Stomach (tissue), 9 donors: ENCODE measurements around the gene ZDBF2. TPM values are rescaled to one million over a fixed set of nuclear protein-coding genes. Genes with fewer than 3 reads are reported as not detected.
"Not testable (repeated sequence)": the region's sequence is repeated elsewhere in the genome, so short reads cannot be mapped to it uniquely, and the experiment has no call there.

Experiments used
- DNase-seq, 2 donors: peaks; one replicate each; pipeline versions ENCODE4 v3.0.0 to v3.0.0-alpha.2; 2013 to 2019
- H3K27ac ChIP-seq, 5 donors: fragments of 200-600 bp in 4 of 5; sonication (generic) in 4 of 5; one replicate each; pipeline ENCODE4 v1.5.1; 2013 to 2019; ENCODE audit warnings: mild to moderate bottlenecking in 1 of 5, moderate library complexity in 1 of 5
- H3K27me3 ChIP-seq, 3 donors: fragments of 200-600 bp; sonication (generic); one replicate each; pipeline ENCODE4 v1.5.1; 2017 to 2019; ENCODE audit warnings: mixed run types in 1 of 3
- H3K36me3 ChIP-seq, 4 donors: fragments of 200-600 bp; sonication (generic); 1 replicate in 3 of 4; 2 replicates in 1 of 4; pipeline ENCODE4 v1.5.1; 2016 to 2019
- H3K4me1 ChIP-seq, 4 donors: fragments of 200-600 bp; sonication (generic); one replicate each; pipeline ENCODE4 v1.5.1; 2016 to 2019
- H3K4me3 ChIP-seq, 4 donors: fragments of 200-600 bp; sonication (generic) in 3 of 4; one replicate each; pipeline ENCODE4 v1.5.1; 2016 to 2019; ENCODE audit warnings: mild to moderate bottlenecking in 1 of 4
- H3K9me3 ChIP-seq, 4 donors: fragments of 200-600 bp; sonication (generic); one replicate each; pipeline ENCODE4 v1.5.1; 2016 to 2019
- CTCF ChIP-seq, 7 experiments: fragments of 450-650 bp in 4 of 7; fragments of 200-600 bp in 3 of 7; sonication (generic) in 3 of 7; IDR thresholded peaks; one replicate each; pipeline ENCODE4 v1.5.1; 2016 to 2019; ENCODE audit warnings: antibody characterized with exemption in 7 of 7, control low read depth in 2 of 7, mild to moderate bottlenecking in 1 of 7
- EP300 ChIP-seq: sonication (generic); formaldehyde crosslinking; IDR thresholded peaks from one replicate; pipeline ENCODE4 v1.6.1; 2017; ENCODE audit warnings: antibody characterized with exemption
- POLR2A ChIP-seq, 4 donors: fragments of 450-650 bp; IDR thresholded peaks; one replicate each; pipeline ENCODE4 v1.6.1; 2016; ENCODE audit warnings: antibody characterized with exemption in 4 of 4, control low read depth in 2 of 4, mild to moderate bottlenecking in 1 of 4, moderate library complexity in 1 of 4
- POLR2AphosphoS5 ChIP-seq, 3 donors: sonication (generic); formaldehyde crosslinking; IDR thresholded peaks; one replicate each; pipeline ENCODE4 v1.6.1; 2016; ENCODE audit warnings: antibody characterized with exemption in 3 of 3
- WGBS, 5 donors: extraction: QIAGEN DNeasy Blood & Tissue Kit in 3 of 5; methylation state at CpG; one replicate each; pipeline versions ENCODE4 v1.1.5 to v1.1.7; 2013 to 2018; 5-methylcytosine and 5-hydroxymethylcytosine counted together
- intact Hi-C: fragments of 100-400 bp; cut with DNase I; formaldehyde crosslinking; loops from one replicate; pipeline ENCODE4 v1.15.1; 2023; ENCODE audit warnings: low total_unique reads
- polyA plus RNA-seq, 3 donors: library from polyadenylated mRNA; stranded (reverse); fragments of 200-250 nt; gene quantifications; one replicate each; pipeline ENCODE4 v1.2.3, GENCODE V29; 2013
- total RNA-seq, 5 donors: library from RNA; depleted of rRNA; stranded (reverse); fragments of >200 nt; gene quantifications; one replicate each; pipeline versions ENCODE4 v1.1.0 to v1.2.3, GENCODE V29; 2014 to 2016
- donor health status: healthy with polysubstance abuse.
- donor health status: Bipolar disorder and iron deficiency.
- donor health status: healthy.

ZDBF2 gene
- total and polyA plus RNA-seq, 8 donors = 0.93 to 38.5 (median 6.5) TPM

DNA sequence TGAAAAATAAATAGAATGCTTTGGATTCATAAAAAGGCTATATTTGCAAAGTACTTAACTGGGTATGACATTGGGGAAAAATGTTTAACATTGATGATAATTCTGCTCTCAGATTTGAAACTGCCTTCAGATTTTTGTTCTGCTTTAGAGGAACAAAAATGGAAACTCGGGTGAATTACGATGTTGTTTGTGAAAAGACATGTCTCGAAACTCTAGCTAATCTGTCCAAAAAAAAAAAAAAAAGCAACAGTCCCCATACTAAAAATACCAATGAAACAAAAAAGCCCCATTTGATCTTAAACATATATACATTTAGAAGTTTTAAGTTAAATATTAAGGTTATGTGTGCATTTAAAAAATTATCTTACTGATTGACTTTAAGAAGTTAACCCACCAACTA is 3.0 kb downstream of the ZDBF2 start:
- WGBS, 5 donors = 55 to 70% (median 56%) methylated on average over 3 of the region's 3 CpGs
- TF ChIP-seq POLR2AphosphoS5 (IDR thresholded peaks at IDR 0.05) = no peak
- TF ChIP-seq CTCF (IDR thresholded peaks at IDR 0.05) = no peak
- TF ChIP-seq EP300 = no peak
- TF ChIP-seq POLR2A (IDR thresholded peaks at IDR 0.05) = no peak

GRCh38 chr2:206282746-206283145 is 8.3 kb downstream of the ZDBF2 start:
- Histone ChIP-seq H3K9me3 (peaks cover 0 to 13% (median 11%) of the 10 kb centered on the region in 4 donors), H3K4me1 (no peaks in the 10 kb centered on the region), H3K4me3 (no peak overlapping the region), H3K36me3 (peaks cover 0 to 24% (median 18%) of the 10 kb centered on the region in 4 donors), H3K27ac (no peak overlapping the region), H3K27me3 (peaks cover 0 to 4% (median 0%) of the 10 kb centered on the region in 3 donors)
- no peak for DNase-seq
- 89 to 94% (median 90%) methylated on average over 8 of the region's 8 CpGs for WGBS, 5 donors
- TF ChIP-seq EP300 = no peak
- no peak for TF ChIP-seq POLR2A (IDR thresholded peaks at IDR 0.05)
- TF ChIP-seq POLR2AphosphoS5 (IDR thresholded peaks at IDR 0.05) = no peak
- intact Hi-C loops = no loop called here

More for the DNA sequence above, 3.0 kb downstream of the ZDBF2 start:
- Histone ChIP-seq H3K36me3 (peaks cover 0 to 5% (median 4%) of the 10 kb centered on the region in 4 donors), H3K9me3 (no peaks in the 10 kb centered on the region), H3K4me1 (peaks cover 0 to 25% (median 19%) of the 10 kb centered on the region in 4 donors), H3K27ac (no peak overlapping the region), H3K27me3 (peaks cover 0 to 55% (median 26%) of the 10 kb centered on the region in 3 donors), H3K4me3 (no peak overlapping the region)
- no peak for DNase-seq
- intact Hi-C loops = no loop called here

DNA sequence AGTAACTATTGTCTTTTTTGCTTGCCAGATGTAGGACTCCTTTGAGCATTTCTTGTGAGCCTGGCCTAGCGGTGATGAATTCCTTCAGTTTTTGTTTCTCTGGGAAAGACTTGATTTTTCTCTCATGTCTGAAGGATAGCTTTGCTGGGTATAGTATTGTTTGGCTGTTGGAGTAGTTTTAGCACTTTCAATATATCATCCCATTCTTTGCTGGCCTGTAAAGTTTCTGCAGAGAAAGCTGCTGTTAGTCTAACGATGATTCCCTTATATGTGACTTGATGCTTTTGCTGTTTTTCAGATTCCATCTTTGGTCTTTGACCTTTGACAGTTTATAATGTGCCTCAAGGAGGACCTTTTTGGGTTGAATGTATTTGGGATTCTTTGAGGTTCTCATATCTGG is 12.7 kb downstream of the ZDBF2 start:
- intact Hi-C loops = no loop called here
- Histone ChIP-seq H3K4me1 (no peaks in the 10 kb centered on the region), H3K36me3 (peaks cover 0 to 57% (median 33%) of the 10 kb centered on the region in 4 donors), H3K27me3 (peaks cover 0 to 6% (median 0%) of the 10 kb centered on the region in 3 donors), H3K9me3 (peaks cover 0 to 29% (median 16%) of the 10 kb centered on the region in 4 donors), H3K4me3 (no peak overlapping the region), H3K27ac (no peak overlapping the region)
- TF ChIP-seq POLR2A (IDR thresholded peaks at IDR 0.05) (no peak), POLR2AphosphoS5 (IDR thresholded peaks at IDR 0.05) (no peak)
- WGBS, 5 donors = 89 to 97% (median 94%) methylated on average over 2 of the region's 2 CpGs
- DNase-seq = no peak

GRCh38 chr2:206289391-206289790 is 14.9 kb downstream of the ZDBF2 start:
- peaks cover 0 to 29% (median 16%) of the 10 kb centered on the region in 4 donors for H3K9me3 ChIP-seq
- H3K4me1 ChIP-seq = no peaks in the 10 kb centered on the region
- intact Hi-C loops = no loop called here
- no peak overlapping the region for H3K4me3 ChIP-seq
- peaks cover 0 to 6% (median 0%) of the 10 kb centered on the region in 3 donors for H3K27me3 ChIP-seq
- no peak for DNase-seq
- H3K36me3 ChIP-seq = peaks cover 0 to 46% (median 26%) of the 10 kb centered on the region in 4 donors
- TF ChIP-seq POLR2A (IDR thresholded peaks at IDR 0.05) (no peak), CTCF (IDR thresholded peaks at IDR 0.05) (no peak), EP300 (no peak), POLR2AphosphoS5 (IDR thresholded peaks at IDR 0.05) (no peak)
- WGBS, 5 donors = 71 to 82% (median 78%) methylated on average over 4 of the region's 4 CpGs
- no peak overlapping the region for H3K27ac ChIP-seq

GRCh38 chr2:206296128-206296527 is 21.7 kb downstream of the ZDBF2 start:
- TF ChIP-seq POLR2A (IDR thresholded peaks at IDR 0.05) (no peak), EP300 (no peak), POLR2AphosphoS5 (IDR thresholded peaks at IDR 0.05) (no peak), CTCF (IDR thresholded peaks at IDR 0.05) (no peak)
- Histone ChIP-seq H3K4me1 (no peaks in the 10 kb centered on the region), H3K4me3 (no peak overlapping the region), H3K27ac (no peak overlapping the region), H3K9me3 (peaks cover 0 to 3% (median 1%) of the 10 kb centered on the region in 4 donors), H3K27me3 (no peaks in the 10 kb centered on the region), H3K36me3 (peaks cover 5 to 29% (median 10%) of the 10 kb centered on the region in 4 donors)
- intact Hi-C loops = no loop called here
- WGBS, 5 donors = 72 to 83% (median 81%) methylated on average over 3 of the region's 3 CpGs
- DNase-seq = no peak

GRCh38 chr2:206299608-206300007 is 25.1 kb downstream of the ZDBF2 start:
- intact Hi-C loops, H3K27me3 ChIP-seq, H3K4me3 ChIP-seq, DNase-seq, H3K4me1 ChIP-seq, H3K27ac ChIP-seq, H3K9me3 ChIP-seq: not testable (repeated sequence)
- peaks cover 5 to 31% (median 6%) of the 10 kb centered on the region in 4 donors for H3K36me3 ChIP-seq
- 89 to 94% (median 91%) methylated on average over 10 of the region's 10 CpGs for WGBS, 5 donors
